ENCODE results near the gene ZNF593.

DNA sequence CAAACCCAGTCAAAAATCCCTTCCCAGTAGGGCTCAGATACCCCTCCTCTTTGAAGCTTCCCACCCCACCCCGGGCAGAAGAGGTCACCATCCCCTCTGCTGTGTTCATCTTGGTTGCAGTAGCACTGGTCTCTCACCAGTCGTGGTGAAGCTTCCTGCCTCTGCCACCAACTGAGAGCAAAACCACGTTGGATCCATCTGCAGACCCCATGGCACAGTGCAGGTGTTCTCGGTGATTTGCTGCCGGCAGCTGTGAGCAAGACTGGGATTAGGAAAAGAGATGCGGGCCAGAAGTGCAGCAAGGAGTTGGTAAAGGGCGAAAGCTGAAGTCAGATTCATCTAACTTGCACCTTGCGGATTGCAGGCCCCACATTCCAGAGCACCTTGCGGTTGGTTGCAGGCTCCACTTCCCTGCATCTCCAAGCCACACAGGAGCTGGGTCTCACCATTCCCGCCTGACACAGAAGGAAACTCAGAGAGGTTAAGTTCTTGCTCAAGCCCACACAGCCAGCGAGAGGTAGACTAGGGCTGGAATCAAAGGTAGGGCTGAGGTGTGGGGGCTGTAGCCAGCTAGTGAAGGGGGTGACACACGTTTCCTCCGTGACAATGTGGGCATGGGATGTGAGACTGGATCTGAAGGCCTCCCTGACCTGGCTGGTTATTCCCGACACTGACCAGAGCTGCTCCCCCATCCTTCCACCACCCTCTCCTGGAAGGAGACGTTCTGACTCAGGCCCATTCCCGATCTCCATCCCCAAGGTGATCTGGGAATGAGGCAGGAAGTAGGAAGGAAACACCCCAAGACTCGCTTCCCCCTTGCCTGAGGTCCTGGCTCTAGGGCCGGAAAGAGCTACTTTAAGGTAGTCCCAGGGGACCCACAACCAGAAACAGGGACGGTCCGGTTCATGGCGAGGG, 14.1 kb upstream of the ZNF593 start:
- TF ChIP-seq, protein P1, sequence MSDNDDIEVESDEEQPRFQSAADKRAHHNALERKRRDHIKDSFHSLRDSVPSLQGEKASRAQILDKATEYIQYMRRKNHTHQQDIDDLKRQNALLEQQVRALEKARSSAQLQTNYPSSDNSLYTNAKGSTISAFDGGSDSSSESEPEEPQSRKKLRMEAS (IDR thresholded peaks at IDR 0.05; ENCODE audit: low read depth, low read length) = no peak
- TF ChIP-seq, protein P2, sequence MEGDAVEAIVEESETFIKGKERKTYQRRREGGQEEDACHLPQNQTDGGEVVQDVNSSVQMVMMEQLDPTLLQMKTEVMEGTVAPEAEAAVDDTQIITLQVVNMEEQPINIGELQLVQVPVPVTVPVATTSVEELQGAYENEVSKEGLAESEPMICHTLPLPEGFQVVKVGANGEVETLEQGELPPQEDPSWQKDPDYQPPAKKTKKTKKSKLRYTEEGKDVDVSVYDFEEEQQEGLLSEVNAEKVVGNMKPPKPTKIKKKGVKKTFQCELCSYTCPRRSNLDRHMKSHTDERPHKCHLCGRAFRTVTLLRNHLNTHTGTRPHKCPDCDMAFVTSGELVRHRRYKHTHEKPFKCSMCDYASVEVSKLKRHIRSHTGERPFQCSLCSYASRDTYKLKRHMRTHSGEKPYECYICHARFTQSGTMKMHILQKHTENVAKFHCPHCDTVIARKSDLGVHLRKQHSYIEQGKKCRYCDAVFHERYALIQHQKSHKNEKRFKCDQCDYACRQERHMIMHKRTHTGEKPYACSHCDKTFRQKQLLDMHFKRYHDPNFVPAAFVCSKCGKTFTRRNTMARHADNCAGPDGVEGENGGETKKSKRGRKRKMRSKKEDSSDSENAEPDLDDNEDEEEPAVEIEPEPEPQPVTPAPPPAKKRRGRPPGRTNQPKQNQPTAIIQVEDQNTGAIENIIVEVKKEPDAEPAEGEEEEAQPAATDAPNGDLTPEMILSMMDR (IDR thresholded peaks at IDR 0.05; ENCODE audit: low read depth, low read length) = no peak
- no peak for TF ChIP-seq POLR2A (IDR thresholded peaks at IDR 0.05; ENCODE audit: extremely low read depth, insufficient read length)

Data from NB4 (cell line).